NCI-H2171 (cell line): Measurements from ENCODE around the gene FBXO22.
"Not testable (repeated sequence)": the region's sequence is repeated elsewhere in the genome, so short reads cannot be mapped to it uniquely, and the experiment has no call there.

Source experiments
- DNase-seq: peaks from one replicate; lab custom pipeline; 2025; lab: John Stamatoyannopoulos, UW

Gene FBXO22

DNA sequence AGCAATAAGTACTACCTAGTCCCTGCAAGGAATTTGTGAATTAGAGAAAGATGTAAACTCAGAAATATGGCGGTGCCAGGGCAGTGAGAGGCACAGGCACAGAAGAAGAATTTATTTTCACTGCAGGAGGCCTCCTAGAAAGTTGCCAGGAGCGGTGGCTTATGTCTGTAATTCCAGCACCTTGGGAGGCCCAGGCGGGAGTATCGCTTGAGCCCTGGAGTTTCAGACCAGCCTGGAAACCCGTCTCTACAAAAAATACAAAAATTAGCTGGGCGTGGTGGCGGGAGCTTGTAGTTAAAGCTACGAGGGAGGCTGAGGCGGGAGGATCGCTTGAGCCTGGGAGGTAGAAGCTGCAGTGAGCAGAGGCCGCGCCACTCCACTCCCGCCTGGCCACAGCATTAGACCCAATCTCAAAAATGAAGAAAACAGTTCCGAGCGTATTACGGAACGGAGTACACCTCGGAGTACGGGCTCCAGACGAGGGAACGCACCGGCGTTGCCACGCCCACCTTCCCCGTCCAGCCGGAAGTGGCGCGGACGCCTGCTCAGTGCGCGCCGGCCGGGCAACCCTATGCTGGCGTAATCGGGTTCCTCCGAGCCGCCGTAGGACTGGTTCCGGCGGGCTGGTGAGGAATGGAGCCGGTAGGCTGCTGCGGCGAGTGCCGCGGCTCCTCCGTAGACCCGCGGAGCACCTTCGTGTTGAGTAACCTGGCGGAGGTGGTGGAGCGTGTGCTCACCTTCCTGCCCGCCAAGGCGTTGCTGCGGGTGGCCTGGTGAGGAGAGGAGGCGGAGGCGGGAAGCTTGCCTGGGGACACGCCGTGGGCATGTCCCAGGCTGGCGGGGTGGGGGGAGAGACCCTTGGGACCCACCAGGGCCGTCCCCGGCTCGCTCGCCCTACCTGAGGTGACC lies at the start of gene FBXO22:
Gene FBXO22 (plus strand): TSS at position 548 of the 909 bp plus-strand sequence. CDS start 86 bp downstream, at position 634.
- DNase-seq, result peak; percentile 94

- no peak for DNase-seq
Observed at GRCh38 chr15:75857886-75858285, 45.8 kb upstream of the FBXO22 start.

- DNase-seq, result no peak
Observed at GRCh38 chr15:75861750-75862402, 41.8 kb upstream of the FBXO22 start.

DNA sequence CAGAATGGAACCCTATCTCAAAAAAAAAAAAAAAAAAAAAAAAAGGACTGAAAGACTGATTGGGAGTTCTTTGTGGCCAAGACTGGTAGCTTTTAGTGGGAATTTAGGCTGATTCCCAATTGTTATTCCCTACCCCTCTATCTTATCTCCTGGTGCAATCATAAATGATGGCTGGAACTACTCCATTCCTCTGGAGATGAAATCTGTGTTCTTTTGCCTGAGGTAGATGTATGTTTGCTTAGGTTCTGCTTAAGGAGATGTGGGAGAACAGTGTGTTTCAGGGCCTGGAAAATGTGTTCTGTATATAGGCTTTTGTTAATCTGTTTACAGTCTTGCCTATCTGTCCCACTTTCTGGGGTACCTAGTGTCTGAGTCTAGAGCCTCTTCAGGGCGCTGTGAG lies 40.9 kb upstream of the FBXO22 start:
- DNase-seq, result no peak

DNA sequence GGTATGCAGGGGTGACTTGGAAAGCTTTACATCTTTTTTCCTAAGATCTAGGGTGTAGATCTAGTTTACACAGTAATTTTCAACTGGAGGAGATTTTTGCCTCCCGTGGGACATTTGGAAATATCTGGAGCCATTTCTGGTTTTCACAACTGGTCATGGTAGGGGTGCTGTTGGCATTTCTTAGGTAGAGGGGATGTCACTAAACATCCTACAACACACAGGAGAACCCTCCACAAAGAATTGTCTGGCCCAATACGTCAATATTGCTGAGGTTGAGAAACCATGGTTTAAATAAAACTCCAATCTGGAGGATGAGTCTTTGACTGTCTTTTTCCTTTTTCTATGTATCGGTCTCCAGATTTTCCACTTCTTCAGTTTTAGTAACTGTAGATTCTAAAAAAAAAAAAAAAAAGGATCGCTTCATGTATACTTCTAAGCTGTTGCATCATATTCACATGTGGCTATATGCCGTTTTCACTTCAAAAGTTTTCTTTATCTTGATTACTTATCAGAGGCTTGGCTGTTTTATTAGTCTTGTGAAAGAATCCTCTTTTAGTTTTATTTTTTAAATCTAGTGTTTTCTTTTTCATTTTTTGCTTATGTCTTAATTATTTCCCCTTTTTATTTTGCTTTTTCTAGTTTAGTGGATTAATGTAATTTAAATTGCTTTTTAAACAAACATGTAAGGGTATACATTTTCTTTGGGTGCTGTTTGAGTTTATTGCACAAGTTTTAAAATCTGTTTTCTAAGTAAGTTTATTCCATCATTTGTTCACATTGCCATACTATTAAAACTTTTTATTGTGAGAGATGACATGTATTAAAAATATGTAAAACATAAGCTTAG lies 39.2 kb upstream of the FBXO22 start:
- no peak for DNase-seq

- not testable (repeated sequence) for DNase-seq
Observed at GRCh38 chr15:75866045-75866444, 37.6 kb upstream of the FBXO22 start.

DNA sequence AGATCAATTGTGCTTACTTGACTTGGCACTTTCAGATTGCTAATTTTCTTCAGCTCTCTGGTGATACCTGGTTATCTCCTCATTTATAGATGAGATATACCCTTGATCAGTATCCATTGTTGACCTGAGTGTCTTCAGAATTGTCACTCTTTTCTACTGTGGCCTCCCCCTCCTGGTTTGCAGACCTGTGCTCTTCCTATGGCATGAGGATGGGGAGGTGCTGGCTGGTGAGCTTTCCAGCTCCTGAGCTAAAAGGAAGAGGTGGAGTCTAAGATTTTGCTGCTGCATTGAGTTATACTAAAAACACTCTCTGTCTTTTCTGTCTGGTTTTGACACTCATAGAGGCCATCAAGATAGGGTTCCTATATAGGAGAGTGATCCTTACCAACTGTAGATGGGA lies 36.8 kb upstream of the FBXO22 start:
- no peak for DNase-seq

- no peak for DNase-seq
Observed at GRCh38 chr15:75867449-75867848, 36.2 kb upstream of the FBXO22 start.

DNA sequence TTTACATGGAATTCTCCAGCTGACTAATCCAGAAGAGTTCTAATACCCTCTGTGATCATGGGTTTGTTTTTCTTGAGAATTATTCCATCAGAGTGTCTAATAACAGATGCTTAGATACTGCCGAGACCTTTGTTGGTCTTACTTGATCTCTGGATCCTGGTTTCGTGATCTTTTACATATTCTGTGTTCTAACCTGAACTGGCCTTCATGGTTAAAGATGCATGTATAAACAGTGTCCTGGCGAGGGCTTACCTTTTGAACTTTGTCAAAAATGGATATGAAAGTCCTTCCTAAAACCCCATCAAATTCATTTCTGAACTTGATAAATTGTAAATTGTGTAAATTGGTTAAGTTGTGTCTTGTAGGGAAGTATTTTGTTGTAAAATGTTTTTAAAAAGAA lies 35.7 kb upstream of the FBXO22 start:
- no peak for DNase-seq

DNA sequence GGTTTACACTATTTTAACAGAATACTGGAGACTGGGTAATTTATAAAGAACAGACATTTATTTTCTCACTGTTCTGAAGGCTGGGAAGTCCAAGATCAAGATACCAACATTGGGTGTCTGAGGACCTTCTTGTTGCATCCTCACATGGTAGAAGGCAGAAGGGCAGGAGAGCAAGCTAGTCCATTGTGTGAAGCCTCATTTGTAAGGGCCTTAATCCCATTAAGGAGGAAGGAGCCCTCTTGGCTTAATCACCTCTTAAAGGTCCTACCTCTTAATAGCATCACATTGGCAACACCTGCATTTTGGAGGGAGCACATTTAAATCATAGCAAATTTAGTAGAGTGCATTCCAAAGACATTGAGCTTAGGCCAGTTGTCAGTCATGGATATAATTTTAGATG lies 34.2 kb upstream of the FBXO22 start:
- DNase-seq, result no peak

DNA sequence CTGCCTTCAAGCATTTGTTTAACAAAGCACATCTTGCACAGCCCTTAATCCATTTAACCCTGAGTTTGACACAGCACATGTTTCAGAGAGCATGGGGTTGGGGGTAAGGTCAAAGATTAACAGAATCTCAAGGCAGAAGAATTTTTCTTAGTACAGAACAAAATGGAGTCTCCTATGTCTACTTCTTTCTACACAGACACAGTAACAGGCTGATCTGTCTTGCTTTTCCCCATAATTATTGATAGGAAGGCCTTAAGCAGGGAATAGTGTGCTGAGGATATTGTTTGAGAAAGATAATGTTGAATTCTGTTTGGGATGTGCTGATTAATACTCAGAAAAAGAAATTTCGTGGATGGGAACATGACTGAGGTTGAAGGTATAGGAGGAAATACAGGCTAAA lies 32.1 kb upstream of the FBXO22 start:
- DNase-seq, result not testable (repeated sequence)

GRCh38 chr15:75872403-75872990 lies 31.2 kb upstream of the FBXO22 start:
- no peak for DNase-seq

DNA sequence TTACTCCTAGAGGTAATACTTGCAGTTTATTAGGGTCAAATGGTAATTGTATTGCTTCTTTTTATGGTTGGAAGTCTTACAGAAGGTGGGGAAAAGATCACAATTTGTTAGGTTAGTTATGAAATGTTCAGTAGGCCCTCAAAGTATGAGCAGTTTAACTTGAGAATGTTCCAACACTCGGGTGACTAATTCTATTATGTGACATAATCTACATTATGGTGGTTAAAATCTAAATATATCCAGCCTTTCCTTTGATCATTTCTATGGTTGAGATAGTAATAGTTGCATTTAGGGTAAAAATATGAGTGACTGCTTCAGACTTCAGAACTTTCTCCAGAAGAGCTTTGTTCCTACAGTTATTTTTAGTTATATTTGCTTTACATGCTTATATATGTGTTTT lies 19.6 kb upstream of the FBXO22 start:
- no peak for DNase-seq

- DNase-seq, result no peak
Observed at GRCh38 chr15:75887178-75887577, 16.5 kb upstream of the FBXO22 start.

- DNase-seq, result no peak
Observed at GRCh38 chr15:75891895-75892294, 11.8 kb upstream of the FBXO22 start.

DNA sequence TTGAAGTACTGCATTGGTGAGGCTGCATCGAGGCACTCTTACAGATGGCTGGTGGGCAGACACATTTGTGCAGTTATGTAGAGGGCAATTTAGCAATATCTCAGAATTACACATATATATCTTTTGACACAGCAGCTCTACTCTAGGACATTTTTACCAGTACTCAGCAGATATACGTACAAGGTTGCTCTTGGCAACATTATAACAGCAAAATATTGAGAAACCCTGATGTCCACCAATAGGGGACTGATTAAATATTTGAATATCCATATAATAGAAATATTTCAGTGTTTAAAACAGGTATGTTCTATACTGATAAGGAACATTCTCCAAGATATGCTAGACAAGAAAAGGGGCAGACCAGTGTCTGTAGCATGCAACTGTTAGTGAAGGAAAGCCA lies 7.9 kb upstream of the FBXO22 start:
- DNase-seq, result no peak

- no peak for DNase-seq
Observed at GRCh38 chr15:75900577-75900976, 3.1 kb upstream of the FBXO22 start.

- peak; percentile 86 for DNase-seq
Observed at GRCh38 chr15:75902129-75902557, 1.5 kb upstream of the FBXO22 start.

GRCh38 chr15:75905231-75905630 lies 1.6 kb downstream of the FBXO22 start:
- no peak for DNase-seq

- DNase-seq, result not testable (repeated sequence)
Observed at GRCh38 chr15:75910355-75910754, 6.7 kb downstream of the FBXO22 start.

- no peak for DNase-seq
Observed at GRCh38 chr15:75916978-75917377, 13.3 kb downstream of the FBXO22 start.

DNA sequence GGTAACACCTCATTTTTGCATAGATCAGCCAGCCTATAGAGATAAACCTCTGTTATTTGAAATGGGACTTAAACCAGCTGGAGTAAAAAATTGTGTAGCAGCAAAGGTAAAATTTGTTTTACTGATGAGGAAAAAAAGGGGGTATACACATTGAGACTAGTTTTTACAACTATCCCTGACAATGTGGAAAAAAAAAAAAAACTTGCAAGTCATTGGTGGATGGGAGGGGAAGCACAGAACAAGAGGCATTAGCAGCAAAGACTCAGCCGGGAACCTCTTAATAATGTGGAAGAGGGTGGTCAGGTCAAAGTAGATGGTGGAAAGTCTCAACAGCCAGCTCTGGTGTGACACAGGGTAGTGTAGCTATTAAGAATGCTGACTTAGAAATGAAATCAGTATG lies 14.5 kb downstream of the FBXO22 start:
- no peak for DNase-seq
